Panc1 (cell line): ENCODE results near the gene GNAI3. TPM values are rescaled to one million over a fixed set of nuclear protein-coding genes. Genes with fewer than 3 reads are reported as not detected.
"Not testable (repeated sequence)": the region's sequence is repeated elsewhere in the genome, so short reads cannot be mapped to it uniquely, and the experiment has no call there.

ENCODE experiments used
- ATAC-seq: fragments of 200-7000 bp; cut with Tn5 transposase; 2 replicates; pipeline ENCODE4 v1.9.1; 2020; ENCODE audit warnings: mild to moderate bottlenecking, moderate library complexity
- BruUV-seq: library from RNA; stranded (reverse); fragments of 400-500 nt; replicated peaks from 2 replicates; lab custom pipeline; 2021; lab: Mats Ljungman, UMichigan
- CTCF ChIA-PET: fragments of 300-600 bp; sonication (Branson Sonifier 250); formaldehyde crosslinking; loops from one replicate; lab custom pipeline; 2022; ENCODE audit warnings: antibody characterized with exemption; lab: Charles Lee
- POLR2A ChIA-PET: fragments of 300-600 bp; sonication (Branson Sonifier 250); formaldehyde crosslinking; loops from one replicate; lab custom pipeline; 2022; ENCODE audit warnings: antibody characterized with exemption; lab: Charles Lee
- DNase-seq: peaks from one replicate; pipeline ENCODE4 v3.0.0-alpha.2; 2010; ENCODE audit warnings: low read depth, low spot score
- H3K27ac ChIP-seq: 2 replicates; pipeline ENCODE4 v1.5.1; 2011; ENCODE audit warnings: mild to moderate bottlenecking, low read length, inconsistent platforms
- H3K27me3 ChIP-seq: fragments of 200-500 bp; sonication (Bioruptor generic); 2 replicates; pipeline ENCODE4 v1.6.0; 2014; ENCODE audit warnings: low read length, inconsistent platforms; ENCODE audit not compliant: control insufficient read depth, insufficient read depth
- H3K36me3 ChIP-seq: fragments of 200-500 bp; sonication (Bioruptor generic); 2 replicates; pipeline ENCODE4 v1.5.1; 2014; ENCODE audit warnings: inconsistent platforms, mild to moderate bottlenecking, low read length, moderate library complexity; ENCODE audit not compliant: control insufficient read depth, insufficient read depth
- H3K4me1 ChIP-seq: 2 replicates; pipeline ENCODE4 v1.5.1; 2011; ENCODE audit warnings: inconsistent platforms, mild to moderate bottlenecking, low read length, moderate library complexity; ENCODE audit not compliant: control insufficient read depth, insufficient read depth
- H3K4me3 ChIP-seq, 2 experiments: 2 replicates each; pipeline ENCODE4 v1.5.1; 2011 to 2012; ENCODE audit warnings: low read depth in 2 of 2, low read length in 2 of 2, mild to moderate bottlenecking in 2 of 2, inconsistent platforms in 1 of 2, moderate library complexity in 1 of 2
- H3K9me3 ChIP-seq: fragments of 200-500 bp; sonication (Bioruptor generic); 2 replicates; pipeline ENCODE4 v1.5.1; 2014; ENCODE audit warnings: low read depth, mild to moderate bottlenecking, inconsistent platforms, low read length, moderate library complexity; ENCODE audit not compliant: control insufficient read depth, insufficient read depth
- CTCF ChIP-seq: fragments of 450-650 bp; IDR thresholded peaks from 2 replicates; pipeline ENCODE4 v1.5.1; 2017; ENCODE audit warnings: mild to moderate bottlenecking
- POLR2AphosphoS5 ChIP-seq: IDR thresholded peaks from 2 replicates; pipeline ENCODE4 v1.6.1; 2012; ENCODE audit warnings: mild to moderate bottlenecking, low read depth, low read length, moderate library complexity
- SIN3A ChIP-seq: IDR thresholded peaks from 2 replicates; pipeline ENCODE4 v1.6.1; 2012; ENCODE audit warnings: low read depth, mild to moderate bottlenecking, low read length, moderate library complexity, borderline replicate concordance; ENCODE audit not compliant: insufficient read depth
- TCF7L2 ChIP-seq: IDR thresholded peaks from 2 replicates; pipeline ENCODE4 v1.6.1; 2011; ENCODE audit warnings: mild to moderate bottlenecking, low read depth, low read length, inconsistent platforms
- in situ Hi-C: cut with HindIII; loops from 2 replicates; pipeline ENCODE4 v1.10.0; 2016; ENCODE audit warnings: low sequenced_read_pairs, low pct_unique_long_range_greater_than_20kb
- intact Hi-C: fragments of 100-400 bp; cut with micrococcal nuclease; formaldehyde crosslinking; loops from one replicate; pipeline ENCODE4 v1.10.0; 2022; ENCODE audit not compliant: unreplicated experiment
- total RNA-seq: library from RNA; stranded (reverse); gene quantifications from one replicate; pipeline ENCODE4 v1.2.1, GENCODE V29; 2021; ENCODE audit not compliant: unreplicated experiment
- TF ChIP-seq, protein P1 (sequence below), 2 experiments: IDR thresholded peaks; 2 replicates each; pipeline ENCODE4 v1.6.1; 2011 to 2012; ENCODE audit warnings: low read depth in 2 of 2, control low read depth in 1 of 2, low read length in 1 of 2, mild to moderate bottlenecking in 1 of 2, moderate library complexity in 1 of 2; ENCODE audit not compliant: insufficient read depth in 1 of 2

The GNAI3 gene
- total RNA-seq, 1 experiment from 2014 or later = 6.4 TPM

- ChIA-PET CTCF (no interaction called here), POLR2A (no interaction called here)
- no peak for TF ChIP-seq TCF7L2
- no peak for TF ChIP-seq POLR2AphosphoS5
- no peak for TF ChIP-seq SIN3A
- TF ChIP-seq, protein P1, sequence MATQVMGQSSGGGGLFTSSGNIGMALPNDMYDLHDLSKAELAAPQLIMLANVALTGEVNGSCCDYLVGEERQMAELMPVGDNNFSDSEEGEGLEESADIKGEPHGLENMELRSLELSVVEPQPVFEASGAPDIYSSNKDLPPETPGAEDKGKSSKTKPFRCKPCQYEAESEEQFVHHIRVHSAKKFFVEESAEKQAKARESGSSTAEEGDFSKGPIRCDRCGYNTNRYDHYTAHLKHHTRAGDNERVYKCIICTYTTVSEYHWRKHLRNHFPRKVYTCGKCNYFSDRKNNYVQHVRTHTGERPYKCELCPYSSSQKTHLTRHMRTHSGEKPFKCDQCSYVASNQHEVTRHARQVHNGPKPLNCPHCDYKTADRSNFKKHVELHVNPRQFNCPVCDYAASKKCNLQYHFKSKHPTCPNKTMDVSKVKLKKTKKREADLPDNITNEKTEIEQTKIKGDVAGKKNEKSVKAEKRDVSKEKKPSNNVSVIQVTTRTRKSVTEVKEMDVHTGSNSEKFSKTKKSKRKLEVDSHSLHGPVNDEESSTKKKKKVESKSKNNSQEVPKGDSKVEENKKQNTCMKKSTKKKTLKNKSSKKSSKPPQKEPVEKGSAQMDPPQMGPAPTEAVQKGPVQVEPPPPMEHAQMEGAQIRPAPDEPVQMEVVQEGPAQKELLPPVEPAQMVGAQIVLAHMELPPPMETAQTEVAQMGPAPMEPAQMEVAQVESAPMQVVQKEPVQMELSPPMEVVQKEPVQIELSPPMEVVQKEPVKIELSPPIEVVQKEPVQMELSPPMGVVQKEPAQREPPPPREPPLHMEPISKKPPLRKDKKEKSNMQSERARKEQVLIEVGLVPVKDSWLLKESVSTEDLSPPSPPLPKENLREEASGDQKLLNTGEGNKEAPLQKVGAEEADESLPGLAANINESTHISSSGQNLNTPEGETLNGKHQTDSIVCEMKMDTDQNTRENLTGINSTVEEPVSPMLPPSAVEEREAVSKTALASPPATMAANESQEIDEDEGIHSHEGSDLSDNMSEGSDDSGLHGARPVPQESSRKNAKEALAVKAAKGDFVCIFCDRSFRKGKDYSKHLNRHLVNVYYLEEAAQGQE (IDR thresholded peaks at IDR 0.05; ENCODE audit: insufficient read depth in 1 of 2, low read depth in 2 of 2, low read length in 1 of 2) = no peak
- TF ChIP-seq CTCF = no peak
- DNase-seq = no peak
- H3K4me1 ChIP-seq = no peaks in the 10 kb centered on the region; the same call in 1 of the 2 replicates
- H3K4me3 ChIP-seq = no peak overlapping the region
- in situ Hi-C loops = no loop called here
- no peaks in the 10 kb centered on the region for H3K9me3 ChIP-seq
- intact Hi-C loops = no loop called here
- H3K36me3 ChIP-seq = no peaks in the 10 kb centered on the region; the same call in 1 of the 2 replicates
- no TSS peak for BruUV-seq
- no peak overlapping the region for H3K27ac ChIP-seq
- no peak for ATAC-seq
- H3K27me3 ChIP-seq = no peaks in the 10 kb centered on the region
Observed at GRCh38 chr1:109659997-109660690, 111.7 kb downstream of the GNAI3 start.

DNA sequence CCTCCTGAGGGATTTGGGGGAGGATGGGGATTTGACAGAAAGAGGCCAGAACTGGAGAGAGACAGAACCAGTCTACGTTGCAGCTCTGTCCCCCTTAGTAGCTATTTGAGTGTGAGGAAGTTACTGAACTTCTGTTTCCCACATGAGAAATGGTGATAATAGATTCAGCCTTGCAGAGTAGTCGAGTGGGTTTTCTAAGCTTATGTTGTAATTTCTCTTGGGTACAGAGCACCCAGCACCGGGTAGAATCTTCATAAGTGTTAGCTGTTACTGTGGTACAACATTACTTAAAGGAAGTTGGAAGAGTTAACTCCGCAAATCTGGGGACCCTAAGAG lies 112.2 kb downstream of the GNAI3 start:
- ATAC-seq, H3K4me1 ChIP-seq, H3K27ac ChIP-seq, H3K9me3 ChIP-seq, DNase-seq, intact Hi-C loops, H3K4me3 ChIP-seq, H3K27me3 ChIP-seq, BruUV-seq, POLR2A ChIA-PET, CTCF ChIA-PET, H3K36me3 ChIP-seq, in situ Hi-C loops: not testable (repeated sequence)

- intact Hi-C loops = no loop called here
- DNase-seq (no peak), ATAC-seq (no peak)
- Histone ChIP-seq H3K9me3 (no peaks in the 10 kb centered on the region), H3K36me3 (no peaks in the 10 kb centered on the region; the same call in 1 of the 2 replicates), H3K27ac (no peak overlapping the region), H3K27me3 (no peaks in the 10 kb centered on the region), H3K4me3 (no peak overlapping the region), H3K4me1 (no peaks in the 10 kb centered on the region)
- in situ Hi-C loops = no loop called here
- ChIA-PET POLR2A (no interaction called here), CTCF (no interaction called here)
- no TSS peak for BruUV-seq
- TF ChIP-seq CTCF = no peak
- no peak for TF ChIP-seq SIN3A
- no peak for TF ChIP-seq POLR2AphosphoS5
- no peak for TF ChIP-seq TCF7L2
- TF ChIP-seq, protein P1 (IDR thresholded peaks at IDR 0.05; ENCODE audit: insufficient read depth in 1 of 2, low read depth in 2 of 2, low read length in 1 of 2) = no peak
Observed at GRCh38 chr1:109661391-109661790, 113.0 kb downstream of the GNAI3 start.
